A673 (cell line): Measurements from ENCODE around the gene SH2D4B. TPM values are rescaled to one million over a fixed set of nuclear protein-coding genes. Genes with fewer than 3 reads are reported as not detected.

Experiments used
- BruUV-seq: library from RNA; stranded (reverse); fragments of 400-500 nt; replicated peaks from 2 replicates; lab custom pipeline; 2021; lab: Mats Ljungman, UMichigan
- CTCF ChIA-PET: fragments of 300-600 bp; sonication (Branson Sonifier 250); formaldehyde crosslinking; loops from one replicate; lab custom pipeline; 2022; ENCODE audit warnings: antibody characterized with exemption; lab: Charles Lee
- POLR2A ChIA-PET: fragments of 300-600 bp; sonication (Branson Sonifier 250); formaldehyde crosslinking; loops from one replicate; lab custom pipeline; 2022; ENCODE audit warnings: antibody characterized with exemption; ENCODE audit not compliant: low non-redundant PET; lab: Charles Lee
- DNase-seq: peaks from one replicate; pipeline ENCODE4 v3.0.0-alpha.2; 2015; ENCODE audit warnings: low spot score
- H3K27ac ChIP-seq: fragments of 200-600 bp; sonication (generic); 2 replicates; pipeline ENCODE4 v1.5.1; 2016; ENCODE audit warnings: mixed run types, low read depth, mild to moderate bottlenecking, mixed read lengths, antibody characterized with exemption, low read length; ENCODE audit not compliant: poor library complexity, severe bottlenecking
- H3K27me3 ChIP-seq: fragments of 200-600 bp; sonication (generic); replicated peaks from 2 replicates; pipeline ENCODE4 v1.6.1; 2017; ENCODE audit warnings: mixed run types, low read depth, mild to moderate bottlenecking, mixed read lengths, antibody characterized with exemption, low read length; ENCODE audit not compliant: insufficient read depth, poor library complexity
- H3K36me3 ChIP-seq: fragments of 200-600 bp; sonication (generic); 2 replicates; pipeline ENCODE4 v1.6.1; 2016; ENCODE audit warnings: mixed run types, mild to moderate bottlenecking, mixed read lengths, antibody characterized with exemption, low read length; ENCODE audit not compliant: insufficient read depth, poor library complexity, severe bottlenecking
- H3K4me1 ChIP-seq: fragments of 200-600 bp; sonication (generic); 2 replicates; pipeline ENCODE4 v1.6.1; 2017; ENCODE audit warnings: mixed run types, mild to moderate bottlenecking, mixed read lengths, antibody characterized with exemption, low read length; ENCODE audit not compliant: insufficient read depth, poor library complexity, severe bottlenecking
- H3K4me3 ChIP-seq: fragments of 200-600 bp; sonication (generic); 2 replicates; pipeline ENCODE4 v1.5.1; 2016; ENCODE audit warnings: low read depth, mixed run types, mild to moderate bottlenecking, mixed read lengths, low read length; ENCODE audit not compliant: poor library complexity, severe bottlenecking
- H3K9me3 ChIP-seq: fragments of 200-600 bp; sonication (generic); 2 replicates; pipeline ENCODE4 v1.6.1; 2016; ENCODE audit warnings: mixed run types, low read depth, mild to moderate bottlenecking, mixed read lengths, antibody characterized with exemption, low read length; ENCODE audit not compliant: poor library complexity, severe bottlenecking
- EZH2 ChIP-seq: fragments of 200-600 bp; sonication (generic); IDR thresholded peaks from 2 replicates; pipeline ENCODE4 v1.6.1; 2017; ENCODE audit warnings: borderline replicate concordance, low read depth, mild to moderate bottlenecking, mixed read lengths, antibody characterized with exemption, low read length; ENCODE audit not compliant: poor library complexity, severe bottlenecking
- intact Hi-C: fragments of 100-400 bp; cut with micrococcal nuclease; formaldehyde crosslinking; loops from one replicate; pipeline ENCODE4 v1.10.0; 2022; ENCODE audit not compliant: unreplicated experiment
- total RNA-seq: library from RNA; stranded (reverse); gene quantifications from 2 replicates; pipeline ENCODE4 v1.2.3, GENCODE V29; 2021
- TF ChIP-seq, protein P1 (sequence below): fragments of 300-800, 200-600 bp; sonication (generic); conservative IDR thresholded peaks from 2 replicates; pipeline ENCODE4 v1.5.1; 2017; ENCODE audit warnings: low read depth, mild to moderate bottlenecking, antibody characterized with exemption, low read length, moderate library complexity, mixed read lengths

Gene SH2D4B
- total RNA-seq, 1 experiment from 2014 or later: 0.19 TPM

DNA sequence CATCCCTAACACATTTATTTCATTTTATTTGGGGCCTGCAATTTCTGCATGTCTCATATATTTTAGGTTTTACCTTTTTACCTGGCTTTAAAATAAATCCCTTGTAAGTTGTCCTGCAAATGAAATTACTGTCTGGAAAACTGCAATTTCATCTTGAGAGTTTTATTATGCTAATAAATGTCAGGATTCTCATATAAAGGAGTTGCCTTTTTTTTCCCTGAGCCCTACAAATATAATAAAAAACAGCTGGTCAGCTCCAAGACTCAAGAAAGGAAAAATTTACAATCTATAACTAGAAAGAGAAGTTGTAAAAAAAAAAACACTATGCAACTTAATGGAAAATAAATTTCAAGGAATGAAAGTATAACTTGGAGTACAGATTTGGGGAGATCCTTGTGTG, 108.7 kb downstream of the SH2D4B start:
- TF ChIP-seq, protein P1, sequence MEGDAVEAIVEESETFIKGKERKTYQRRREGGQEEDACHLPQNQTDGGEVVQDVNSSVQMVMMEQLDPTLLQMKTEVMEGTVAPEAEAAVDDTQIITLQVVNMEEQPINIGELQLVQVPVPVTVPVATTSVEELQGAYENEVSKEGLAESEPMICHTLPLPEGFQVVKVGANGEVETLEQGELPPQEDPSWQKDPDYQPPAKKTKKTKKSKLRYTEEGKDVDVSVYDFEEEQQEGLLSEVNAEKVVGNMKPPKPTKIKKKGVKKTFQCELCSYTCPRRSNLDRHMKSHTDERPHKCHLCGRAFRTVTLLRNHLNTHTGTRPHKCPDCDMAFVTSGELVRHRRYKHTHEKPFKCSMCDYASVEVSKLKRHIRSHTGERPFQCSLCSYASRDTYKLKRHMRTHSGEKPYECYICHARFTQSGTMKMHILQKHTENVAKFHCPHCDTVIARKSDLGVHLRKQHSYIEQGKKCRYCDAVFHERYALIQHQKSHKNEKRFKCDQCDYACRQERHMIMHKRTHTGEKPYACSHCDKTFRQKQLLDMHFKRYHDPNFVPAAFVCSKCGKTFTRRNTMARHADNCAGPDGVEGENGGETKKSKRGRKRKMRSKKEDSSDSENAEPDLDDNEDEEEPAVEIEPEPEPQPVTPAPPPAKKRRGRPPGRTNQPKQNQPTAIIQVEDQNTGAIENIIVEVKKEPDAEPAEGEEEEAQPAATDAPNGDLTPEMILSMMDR: no peak
- no peak for TF ChIP-seq EZH2
- Histone ChIP-seq H3K4me1 (no peaks in the 10 kb centered on the region), H3K9me3 (no peaks in the 10 kb centered on the region), H3K36me3 (no peaks in the 10 kb centered on the region), H3K27ac (no peak overlapping the region), H3K27me3 (peaks cover 8% of the 10 kb centered on the region), H3K4me3 (no peak overlapping the region)
- ChIA-PET POLR2A (no interaction called here), CTCF (no interaction called here)
- intact Hi-C loops: no loop called here
- no TSS peak for BruUV-seq
- DNase-seq: no peak

DNA sequence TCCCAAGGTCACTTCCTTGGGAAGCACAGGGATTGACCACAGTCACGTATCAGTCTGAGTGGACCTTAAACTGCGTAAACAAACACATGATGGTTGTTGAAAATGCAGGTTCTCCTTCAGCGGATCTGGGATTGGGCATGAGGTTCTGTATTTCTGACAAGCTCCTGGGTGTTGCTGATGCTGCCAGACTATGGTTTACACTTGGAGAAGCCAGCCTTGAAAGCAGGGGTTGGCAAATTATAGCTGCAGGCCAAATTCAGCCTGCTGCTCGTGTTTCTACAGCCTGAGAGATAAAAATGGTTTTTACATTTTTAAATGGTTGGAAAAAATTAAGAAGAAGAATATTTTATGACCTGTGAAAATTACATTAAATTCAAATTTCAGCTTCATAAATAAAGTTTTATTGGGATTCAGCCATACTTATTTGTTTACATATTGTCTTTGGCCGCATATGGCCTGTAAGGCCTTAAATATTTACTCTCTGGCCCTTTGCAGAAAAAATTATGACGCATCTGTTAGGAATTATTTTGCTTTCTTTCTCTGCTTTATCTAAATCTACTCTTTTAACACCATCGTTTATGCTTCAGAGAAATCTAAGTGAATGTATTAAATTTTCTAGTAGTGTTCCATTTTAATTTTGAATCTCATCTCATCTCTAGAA, 109.6 kb downstream of the SH2D4B start:
- ChIA-PET POLR2A (no interaction called here), CTCF (no interaction called here)
- Histone ChIP-seq H3K9me3 (no peaks in the 10 kb centered on the region), H3K27me3 (peaks cover 8% of the 10 kb centered on the region), H3K36me3 (no peaks in the 10 kb centered on the region), H3K4me1 (no peaks in the 10 kb centered on the region), H3K27ac (no peak overlapping the region), H3K4me3 (no peak overlapping the region)
- no peak for DNase-seq
- TF ChIP-seq, protein P1: no peak
- intact Hi-C loops: no loop called here
- no TSS peak for BruUV-seq

DNA sequence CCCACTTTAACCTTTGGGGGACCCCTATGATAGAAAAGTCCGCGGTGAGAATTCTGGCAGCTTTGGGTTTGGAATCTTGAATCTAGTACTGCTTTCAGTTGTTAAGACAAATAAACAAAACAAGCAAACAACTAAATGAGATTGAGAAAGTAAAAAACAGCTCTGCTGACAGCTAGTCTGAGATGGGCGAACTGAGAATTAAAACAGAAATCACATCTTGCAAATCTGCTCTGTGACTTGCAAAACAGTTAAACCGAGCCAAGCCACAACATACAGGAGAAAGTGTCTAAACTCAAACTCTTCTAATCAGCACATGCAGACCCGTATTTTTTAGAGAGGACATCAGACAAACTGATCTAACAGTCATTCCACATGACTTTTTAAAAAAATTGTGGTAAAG, 110.4 kb downstream of the SH2D4B start:
- no peak for TF ChIP-seq EZH2
- POLR2A ChIA-PET: no interaction called here
- CTCF ChIA-PET: no interaction called here
- peaks cover 6% of the 10 kb centered on the region for H3K27me3 ChIP-seq
- intact Hi-C loops: no loop called here
- no peaks in the 10 kb centered on the region for H3K36me3 ChIP-seq
- DNase-seq: no peak
- no peaks in the 10 kb centered on the region for H3K9me3 ChIP-seq
- no peak overlapping the region for H3K4me3 ChIP-seq
- BruUV-seq: no TSS peak
- no peak overlapping the region for H3K27ac ChIP-seq
- no peaks in the 10 kb centered on the region for H3K4me1 ChIP-seq

DNA sequence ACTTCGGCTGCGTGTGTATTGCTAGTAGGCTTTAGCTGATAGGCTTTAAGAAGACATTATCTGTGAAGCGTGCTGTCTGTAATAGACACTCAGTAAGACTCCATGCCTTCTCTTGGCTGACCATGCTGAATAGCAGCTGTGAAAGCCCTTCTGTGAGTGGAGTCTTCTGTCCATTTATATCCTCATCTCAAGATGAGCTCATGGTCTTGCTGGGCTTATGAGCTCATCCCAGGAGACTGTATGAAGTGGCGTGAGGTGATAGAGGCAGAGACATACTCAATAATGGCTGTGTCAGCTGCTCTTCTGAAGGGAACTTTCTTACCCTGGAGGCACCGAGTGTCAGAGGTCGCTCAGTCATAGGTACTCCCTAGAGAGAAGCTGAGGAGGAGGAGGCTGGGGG, 111.5 kb downstream of the SH2D4B start:
- Histone ChIP-seq H3K9me3 (peaks cover 4% of the 10 kb centered on the region), H3K4me1 (no peaks in the 10 kb centered on the region), H3K27ac (no peak overlapping the region), H3K36me3 (no peaks in the 10 kb centered on the region), H3K4me3 (no peak overlapping the region), H3K27me3 (no peaks in the 10 kb centered on the region)
- TF ChIP-seq, protein P1: no peak
- TF ChIP-seq EZH2: no peak
- no peak for DNase-seq
- BruUV-seq: no TSS peak
- ChIA-PET POLR2A (no interaction called here), CTCF (no interaction called here)
- intact Hi-C loops: no loop called here
